Effector CD4-positive, alpha-beta T cell (primary cell): ENCODE measurements around the gene OR2T29. TPM values are rescaled to one million over a fixed set of nuclear protein-coding genes. Genes with fewer than 3 reads are reported as not detected.
"Not testable (repeated sequence)": the region's sequence is repeated elsewhere in the genome, so short reads cannot be mapped to it uniquely, and the experiment has no call there.

Source experiments
- DNase-seq: peaks from one replicate; pipeline ENCODE4 v3.0.0-alpha.2; 2020
- total RNA-seq: gene quantifications from one replicate; lab custom pipeline; 2026; lab: John Stamatoyannopoulos, UW

OR2T29 gene, protein sequence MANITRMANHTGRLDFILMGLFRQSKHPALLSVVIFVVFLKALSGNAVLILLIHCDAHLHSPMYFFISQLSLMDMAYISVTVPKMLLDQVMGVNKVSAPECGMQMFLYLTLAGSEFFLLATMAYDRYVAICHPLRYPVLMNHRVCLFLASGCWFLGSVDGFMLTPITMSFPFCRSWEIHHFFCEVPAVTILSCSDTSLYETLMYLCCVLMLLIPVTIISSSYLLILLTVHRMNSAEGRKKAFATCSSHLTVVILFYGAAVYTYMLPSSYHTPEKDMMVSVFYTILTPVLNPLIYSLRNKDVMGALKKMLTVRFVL
- total RNA-seq = not detected

DNA sequence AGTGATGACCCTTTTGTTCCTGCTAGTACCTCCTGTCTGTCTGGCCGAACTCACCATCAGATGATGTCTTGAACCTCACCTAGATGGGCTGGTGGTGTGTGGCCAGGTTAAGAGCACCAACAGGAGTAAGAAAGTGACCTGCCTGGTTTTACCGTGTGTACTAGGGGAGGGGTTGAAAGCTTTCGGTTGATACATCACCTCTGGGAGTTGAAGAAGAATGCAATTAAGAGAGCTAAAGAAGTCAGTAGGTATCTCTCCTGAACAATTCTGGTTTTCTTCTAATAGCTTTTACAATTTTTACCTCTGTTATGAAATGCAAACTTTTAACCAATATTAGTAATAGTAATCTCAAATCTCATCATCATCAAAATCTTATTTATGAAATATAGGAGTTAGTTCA, at the start of gene OR2T29:
Gene OR2T29 (minus strand): TSS at position 101 of the 400 bp plus-strand sequence. CDS start 3,281 bp downstream, outside the sequence.
- not testable (repeated sequence) for DNase-seq

DNA sequence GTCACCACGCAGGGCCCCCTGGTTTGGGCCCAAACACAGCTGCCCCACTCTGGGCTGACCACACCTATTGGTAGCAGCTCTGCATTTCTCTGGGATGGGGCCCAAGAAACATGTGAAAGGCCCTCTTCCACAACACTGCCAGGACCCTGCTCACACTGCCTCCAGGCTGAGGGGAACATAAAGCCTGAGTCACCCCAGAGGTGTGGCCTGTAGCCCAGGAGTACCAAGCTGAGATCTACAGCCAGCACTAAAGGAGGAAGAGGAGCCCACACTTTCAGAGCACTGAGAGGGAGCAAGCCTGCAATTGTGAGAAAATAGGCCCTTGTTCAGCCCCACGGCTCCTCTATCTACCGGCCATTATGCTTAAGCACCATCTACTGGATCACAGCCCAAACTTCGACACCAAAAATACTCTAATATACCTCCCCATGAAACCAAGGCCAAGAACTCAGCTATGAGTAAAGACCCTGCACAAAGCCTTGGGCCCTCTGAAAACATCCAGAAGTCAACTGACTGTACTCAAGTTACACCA, 49.4 kb upstream of the OR2T29 start:
- no peak for DNase-seq

DNA sequence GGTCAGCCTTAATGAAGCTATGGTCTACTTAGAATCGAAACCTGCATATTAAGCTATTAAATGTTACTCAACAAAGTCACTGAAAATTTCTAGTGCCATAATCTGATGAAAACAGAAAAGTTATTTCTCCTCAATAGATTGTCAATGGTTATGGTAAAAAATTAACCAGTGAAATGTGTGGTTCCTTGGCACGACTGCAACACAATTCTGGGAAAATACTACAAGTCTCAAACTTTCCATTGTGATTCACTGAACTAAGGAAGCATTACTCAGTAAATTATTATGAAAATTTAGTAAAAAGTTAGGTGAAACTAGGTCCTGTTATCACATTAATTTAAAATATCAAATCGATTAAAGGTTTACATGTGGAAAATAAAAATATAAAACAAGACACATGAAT, 47.7 kb upstream of the OR2T29 start:
- DNase-seq = no peak

DNA sequence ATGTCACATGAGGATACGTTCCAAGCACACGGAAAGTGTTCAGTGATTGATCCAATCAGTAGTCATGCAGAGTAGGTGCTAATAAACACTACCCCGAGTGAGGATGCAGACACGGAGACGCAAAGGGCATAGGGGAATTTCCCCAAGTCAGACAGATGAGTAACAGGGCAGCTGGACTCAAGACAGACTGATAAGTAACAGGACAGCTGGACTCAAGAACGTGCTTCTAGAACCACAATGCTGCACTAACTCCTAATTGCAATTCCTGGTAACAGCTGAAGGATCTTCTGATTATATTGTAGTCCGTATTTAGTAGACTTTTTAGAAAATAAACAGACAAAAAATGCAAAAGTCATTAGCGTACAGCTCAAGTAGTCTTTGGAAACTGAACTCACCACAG, 36.8 kb upstream of the OR2T29 start:
- DNase-seq = no peak

DNA sequence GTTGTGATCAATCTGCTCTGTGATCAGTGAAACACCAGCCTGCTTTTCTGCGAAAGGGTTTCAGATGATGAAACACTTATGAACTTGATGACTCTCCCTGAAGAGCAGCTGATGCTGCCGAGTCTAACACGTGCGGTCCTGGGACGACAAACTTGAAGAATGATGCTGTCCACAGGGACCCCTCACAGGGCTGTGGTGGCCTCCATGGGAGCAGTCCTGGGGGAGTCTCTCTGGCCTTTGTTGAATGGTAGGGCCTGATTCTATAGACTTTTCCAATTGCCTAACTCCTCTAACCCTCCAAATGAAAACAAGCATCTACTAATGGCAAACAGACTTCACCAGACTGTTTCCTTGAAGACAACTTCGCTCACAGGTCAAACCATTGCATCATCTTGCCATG, 35.0 kb upstream of the OR2T29 start, which contains the start of gene OR2T10:
Gene OR2T10 (minus strand): TSS at position 112 of the 400 bp plus-strand sequence. CDS start 3,932 bp downstream, outside the sequence.
- no peak for DNase-seq

DNA sequence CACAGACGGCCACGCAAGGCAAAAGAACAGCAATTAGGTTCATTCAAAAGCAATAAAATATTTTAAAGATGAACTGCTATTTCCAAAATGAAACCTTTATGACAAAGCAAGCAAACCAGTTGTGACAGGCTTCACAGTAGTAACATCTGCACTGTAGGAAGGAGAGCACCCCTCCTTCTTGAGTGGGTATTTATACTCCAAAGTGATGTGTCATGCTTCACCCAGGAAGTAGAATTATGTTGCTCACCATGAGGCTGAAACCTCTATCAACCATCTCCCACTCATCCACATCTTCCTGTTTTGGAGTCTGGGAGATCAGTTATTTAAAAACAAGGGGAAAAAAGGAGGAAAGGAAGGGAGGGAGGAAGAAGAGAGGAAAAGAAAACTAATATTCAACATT, 34.0 kb upstream of the OR2T29 start:
- no peak for DNase-seq

DNA sequence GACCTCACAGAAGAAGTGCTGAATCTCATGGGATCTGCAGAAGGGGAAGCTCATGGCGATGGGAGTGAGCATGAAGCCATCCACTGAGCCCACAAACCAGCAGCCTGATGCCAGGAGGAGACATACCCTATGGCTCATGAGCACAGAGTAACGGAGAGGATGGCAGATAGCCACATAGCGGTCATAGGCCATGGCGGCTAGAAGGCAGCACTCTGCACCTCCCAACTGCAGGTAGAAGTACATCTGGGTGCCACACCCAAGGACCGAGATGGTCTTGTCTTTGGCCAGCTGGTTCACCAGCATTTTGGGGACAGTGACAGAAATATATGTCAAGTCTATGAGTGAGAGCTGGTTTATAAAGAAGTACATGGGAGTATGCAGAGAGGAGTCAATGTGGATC, 30.7 kb upstream of the OR2T29 start:
- DNase-seq = no peak

DNA sequence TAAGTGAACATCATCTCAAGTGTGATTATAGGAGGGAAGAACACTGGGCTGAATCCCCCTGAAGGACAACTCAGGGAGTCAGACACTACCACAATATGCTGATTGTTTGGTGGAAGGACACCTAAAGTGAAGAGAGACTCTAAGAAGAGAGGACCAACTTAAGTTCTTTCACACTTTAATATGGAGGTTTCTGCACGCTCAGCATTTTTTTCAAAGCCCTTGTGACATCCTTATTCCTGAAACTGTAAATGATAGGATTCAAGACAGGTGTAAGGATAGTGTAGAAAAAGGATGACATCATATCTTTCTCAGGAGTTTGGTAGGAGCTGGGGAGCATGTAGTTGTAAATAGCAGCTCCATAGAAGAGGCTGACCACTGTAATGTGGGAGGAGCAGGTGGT, 30.1 kb upstream of the OR2T29 start:
- DNase-seq = no peak

DNA sequence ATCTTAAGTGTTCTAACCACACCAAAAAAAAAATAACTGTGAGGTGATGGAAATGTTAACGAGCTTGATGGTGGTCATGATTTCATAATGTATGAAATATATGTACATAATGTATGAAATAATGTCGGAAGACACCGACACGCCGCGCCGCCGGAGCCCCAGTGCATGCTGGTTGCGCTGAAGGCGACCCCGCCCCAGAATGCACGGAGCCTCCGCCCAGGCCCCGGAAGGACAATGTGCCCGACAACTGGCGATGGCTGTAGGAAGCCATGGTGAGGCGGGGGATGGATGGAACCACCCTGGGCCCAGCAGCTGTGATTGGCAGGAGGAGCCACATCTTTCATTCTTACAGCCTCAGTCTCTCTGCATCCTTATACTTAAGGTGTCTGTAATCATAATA, 27.5 kb upstream of the OR2T29 start:
- no peak for DNase-seq

DNA sequence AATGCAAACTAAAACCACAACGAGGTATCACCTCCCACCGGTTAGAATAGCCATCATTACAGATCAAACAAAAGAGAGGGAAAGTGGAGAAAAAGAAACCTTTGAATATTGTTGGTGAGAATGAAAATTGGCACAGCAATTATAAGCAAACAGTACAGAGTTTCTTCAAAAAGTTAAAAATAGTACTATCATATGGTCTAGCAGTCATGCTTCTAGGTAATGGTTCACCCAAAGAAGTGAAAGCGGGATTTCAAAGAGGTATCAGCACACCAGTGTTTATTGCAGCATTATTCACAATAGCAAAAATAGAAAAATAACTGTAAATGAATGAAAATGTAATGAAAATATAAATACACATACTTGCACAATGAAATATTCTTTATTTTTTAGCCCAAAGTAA, 26.8 kb upstream of the OR2T29 start:
- no peak for DNase-seq

DNA sequence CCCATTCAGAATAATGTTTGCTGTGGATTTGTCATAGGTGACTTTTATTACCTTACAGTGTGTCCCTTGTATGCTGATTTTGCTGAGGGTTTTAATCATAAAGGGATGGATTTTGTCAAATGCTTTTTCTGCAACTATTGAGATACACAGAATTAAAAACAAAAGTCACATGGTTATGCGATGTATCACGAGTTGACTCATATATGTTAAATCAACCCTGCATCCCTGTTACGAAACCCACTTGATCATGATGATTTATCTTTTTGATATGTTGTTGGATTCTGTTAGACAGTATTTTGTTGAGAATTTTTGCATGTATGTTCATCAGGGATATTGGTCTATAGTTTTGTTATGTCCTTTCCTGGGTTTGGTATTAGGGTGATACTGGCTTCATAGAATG, 22.7 kb upstream of the OR2T29 start:
- no peak for DNase-seq

DNA sequence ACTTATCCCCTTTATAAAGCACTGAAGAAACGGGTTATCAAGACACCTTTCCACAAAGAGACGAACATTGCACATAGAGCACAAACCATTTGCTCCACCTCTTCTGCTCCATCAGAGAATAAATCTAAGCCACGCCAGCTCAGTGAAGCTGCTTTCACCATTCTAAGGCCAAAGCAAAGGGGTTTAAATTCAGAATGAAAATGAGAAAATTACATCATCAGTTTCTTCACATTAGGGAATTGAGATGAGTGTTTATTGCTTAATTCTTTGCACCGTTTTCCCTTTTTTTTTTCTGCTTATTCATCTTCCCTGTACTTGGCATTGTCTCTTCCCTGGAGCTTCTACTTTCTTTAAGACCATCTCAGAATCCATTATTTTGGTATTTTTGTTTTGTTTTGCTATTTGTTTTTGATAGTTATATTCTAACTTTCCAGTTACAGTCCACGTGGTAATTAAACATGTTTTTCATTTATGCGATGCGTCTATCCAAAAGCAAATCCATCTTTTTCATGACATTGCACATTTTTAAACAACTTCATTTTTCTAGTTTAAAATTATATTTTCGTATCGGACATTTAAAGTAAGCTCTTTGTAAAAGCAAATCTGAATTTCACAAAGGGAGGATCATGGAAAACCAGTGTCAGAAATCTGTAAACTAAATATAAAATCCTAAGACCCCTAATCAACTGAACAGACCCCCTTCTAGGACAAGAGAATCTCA, 13.8 kb upstream of the OR2T29 start:
- no peak for DNase-seq

DNA sequence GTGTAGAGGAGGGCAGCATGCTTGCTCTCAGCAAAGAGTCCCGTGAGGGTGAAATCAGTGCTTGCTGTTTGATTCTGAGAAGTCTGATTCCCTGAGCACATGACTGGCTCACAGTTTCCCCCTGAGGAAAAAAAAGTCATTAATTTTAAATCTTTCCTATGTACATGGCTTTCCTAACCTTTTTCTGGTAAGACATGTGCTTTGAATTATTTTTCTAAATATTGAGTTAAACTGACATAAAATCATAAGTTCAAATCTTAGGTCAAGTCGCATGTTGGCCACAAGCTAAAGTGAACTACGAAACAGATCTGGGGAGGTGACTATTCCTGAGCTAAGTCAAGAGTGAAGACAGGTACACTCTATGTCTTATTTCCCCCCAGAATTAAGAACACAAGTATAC, 12.1 kb upstream of the OR2T29 start, which contains the start of gene OR2T34:
Gene OR2T34 (minus strand): TSS at position 101 of the 400 bp plus-strand sequence. CDS start 0 bp downstream, at position 101.
- DNase-seq = not testable (repeated sequence)

DNA sequence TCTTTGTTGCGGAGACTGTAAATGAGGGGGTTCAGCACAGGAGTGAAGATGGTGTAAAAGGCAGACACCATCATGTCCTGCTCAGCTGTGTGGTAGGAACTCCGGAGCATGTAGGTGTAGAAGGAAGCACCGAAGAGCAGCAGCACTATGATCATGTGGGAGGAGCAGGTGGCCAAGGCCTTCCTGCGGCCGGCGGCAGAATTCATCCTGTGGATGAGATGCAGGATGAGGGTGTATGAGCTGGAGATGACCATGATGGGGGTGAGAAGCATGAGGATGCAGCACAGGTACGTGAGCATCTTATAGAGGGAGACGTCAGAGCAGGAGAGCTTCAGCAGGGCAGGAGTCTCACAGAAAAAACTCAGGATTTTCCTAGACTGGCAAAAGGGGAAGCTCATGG, 11.3 kb upstream of the OR2T29 start:
- not testable (repeated sequence) for DNase-seq

DNA sequence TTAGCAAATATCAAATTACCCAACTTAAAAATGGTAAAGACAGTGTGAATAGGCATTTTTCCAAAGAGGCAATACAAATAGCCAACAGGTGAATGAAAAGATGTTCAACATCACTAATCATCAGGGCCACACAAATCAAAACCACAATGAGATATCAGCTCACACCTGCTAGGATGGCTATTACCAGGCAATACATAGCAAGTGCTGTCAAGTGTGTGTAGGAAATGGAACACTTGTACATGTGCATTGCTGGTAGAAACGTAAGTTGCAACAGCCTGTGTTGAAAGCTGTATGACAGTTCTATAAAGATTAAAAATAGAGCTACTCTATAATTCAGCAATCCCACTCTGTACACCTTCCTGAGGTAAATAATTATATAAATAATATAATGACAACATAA, 9.5 kb upstream of the OR2T29 start:
- not testable (repeated sequence) for DNase-seq

DNA sequence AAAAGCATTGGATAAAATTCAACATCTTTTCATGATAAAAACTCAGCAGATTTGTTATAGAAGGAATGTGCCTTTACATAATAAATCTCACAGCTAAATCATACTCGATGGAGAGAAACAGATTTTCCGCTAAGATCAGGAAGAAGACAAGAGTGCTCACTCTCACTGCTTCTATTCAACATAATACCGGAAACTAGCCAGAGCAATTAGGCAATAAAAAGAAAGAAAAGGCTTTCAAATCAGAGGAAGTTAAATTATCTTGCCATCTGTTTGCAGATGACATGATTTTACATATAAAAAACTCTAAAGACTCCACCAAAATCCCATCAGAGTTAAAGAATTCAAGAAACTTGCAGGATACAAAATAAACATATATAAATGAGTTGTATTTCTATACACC, 8.2 kb upstream of the OR2T29 start:
- DNase-seq = not testable (repeated sequence)

DNA sequence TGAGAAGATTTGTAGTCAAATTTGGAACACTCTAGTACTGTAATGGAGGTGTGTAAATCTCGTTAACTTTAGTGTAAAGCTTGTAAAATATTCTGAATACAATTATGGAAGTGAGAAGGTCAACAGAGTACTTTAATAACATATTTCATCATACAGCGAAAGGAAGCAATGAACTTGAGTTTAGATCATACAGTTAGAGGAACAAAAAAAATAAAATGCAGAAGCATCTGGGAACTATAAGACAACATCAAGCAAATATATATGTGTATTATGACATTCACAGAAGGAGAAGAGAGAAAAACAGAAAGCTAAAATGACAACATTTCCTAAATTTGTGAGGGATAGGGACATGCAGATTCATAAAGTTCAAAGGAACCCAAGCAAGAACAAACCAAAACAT, 6.5 kb upstream of the OR2T29 start:
- not testable (repeated sequence) for DNase-seq

DNA sequence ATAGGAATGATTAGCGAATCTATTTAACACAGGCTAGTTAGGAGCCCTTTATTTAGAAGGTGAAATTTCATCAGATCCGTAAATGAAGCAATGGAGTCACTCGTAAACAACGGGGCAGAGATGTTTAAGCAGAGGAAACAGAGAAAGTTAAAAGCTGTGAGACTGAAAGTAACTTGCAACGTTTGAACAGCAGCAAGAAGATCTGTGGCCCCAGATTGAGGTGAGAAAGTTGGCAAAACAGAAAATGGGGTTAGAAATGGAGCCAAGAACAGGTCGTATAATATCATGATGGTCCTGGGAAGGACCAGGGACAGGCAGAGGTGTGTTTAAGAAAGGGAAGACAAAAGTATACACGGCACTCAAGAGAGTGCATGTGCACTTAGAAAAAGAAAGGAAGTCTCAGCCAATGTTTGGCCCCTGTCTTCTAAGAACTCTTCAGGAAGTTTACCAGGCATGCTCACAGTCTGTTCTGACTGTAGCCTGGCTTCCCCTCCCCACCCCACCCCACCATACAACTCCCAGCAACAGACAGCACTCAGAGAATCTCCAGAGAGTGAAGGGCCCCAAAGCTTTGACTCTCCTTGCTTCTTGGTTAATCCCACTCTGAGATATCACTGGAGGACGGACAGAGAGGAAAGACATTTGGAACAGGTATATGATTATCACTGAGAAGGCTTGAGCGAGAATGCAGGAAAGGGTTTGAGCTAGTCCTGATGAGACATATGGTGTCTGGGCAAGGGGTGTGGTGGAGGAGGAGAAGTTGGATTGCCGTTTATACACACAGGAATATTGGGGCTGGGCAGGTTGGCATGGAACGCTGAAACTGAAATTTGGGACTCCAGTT, 3.2 kb upstream of the OR2T29 start:
- not testable (repeated sequence) for DNase-seq

DNA sequence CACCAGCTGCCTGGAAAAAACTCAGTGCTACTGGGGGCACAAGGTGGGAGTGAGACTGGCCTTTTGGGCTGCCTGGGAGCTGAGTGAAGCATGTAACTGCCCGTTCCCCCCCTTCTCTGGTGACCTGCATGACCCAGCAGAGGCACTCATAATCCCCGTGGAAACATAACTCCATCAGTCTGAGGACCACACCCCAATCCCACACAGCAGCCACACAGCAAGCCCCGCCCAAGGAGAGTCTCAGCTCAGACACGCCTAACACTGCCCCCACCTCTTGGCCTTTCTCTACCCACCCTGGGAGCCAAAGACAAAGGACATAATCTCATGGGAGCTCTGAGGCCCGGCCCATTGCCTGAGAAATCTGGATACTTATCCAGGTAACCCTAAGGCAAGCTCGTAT, 11.5 kb downstream of the OR2T29 start:
- not testable (repeated sequence) for DNase-seq

DNA sequence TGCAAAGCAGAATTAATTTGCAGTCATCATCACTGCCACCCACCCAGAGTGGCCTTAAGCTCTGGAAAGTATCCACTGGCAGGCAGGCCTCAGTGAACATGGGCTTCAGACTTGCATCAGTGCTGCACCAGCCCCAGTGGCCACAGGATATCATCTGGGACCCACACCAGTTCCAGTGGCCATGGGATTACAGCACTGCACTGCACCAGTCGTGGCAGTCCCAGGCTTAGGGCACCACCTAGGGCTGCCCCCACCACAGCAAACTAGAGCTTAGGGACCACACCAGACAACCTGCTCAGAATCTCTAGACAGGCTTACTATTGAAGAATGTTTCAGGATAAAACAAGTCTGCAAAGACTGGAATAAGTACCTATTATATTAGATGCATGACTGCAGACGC, 15.2 kb downstream of the OR2T29 start:
- not testable (repeated sequence) for DNase-seq

DNA sequence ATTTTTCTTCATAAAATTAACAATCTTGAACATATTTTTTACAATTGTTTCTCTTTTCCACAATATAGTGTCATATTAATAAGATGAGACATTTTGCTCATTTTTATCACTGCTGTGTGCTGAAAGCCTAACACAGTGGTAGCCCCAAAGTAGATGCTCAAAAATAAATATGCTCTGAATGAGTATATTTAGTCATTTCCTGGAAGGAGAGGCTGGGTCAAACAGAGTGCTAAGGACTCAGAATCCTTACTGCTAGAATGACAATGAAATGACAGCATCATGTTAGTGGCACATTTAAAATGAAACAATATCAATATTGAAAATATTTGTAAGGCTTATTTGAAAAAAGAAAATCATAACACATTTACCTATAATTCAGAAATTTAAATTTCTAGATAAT, 25.1 kb downstream of the OR2T29 start:
- not testable (repeated sequence) for DNase-seq

DNA sequence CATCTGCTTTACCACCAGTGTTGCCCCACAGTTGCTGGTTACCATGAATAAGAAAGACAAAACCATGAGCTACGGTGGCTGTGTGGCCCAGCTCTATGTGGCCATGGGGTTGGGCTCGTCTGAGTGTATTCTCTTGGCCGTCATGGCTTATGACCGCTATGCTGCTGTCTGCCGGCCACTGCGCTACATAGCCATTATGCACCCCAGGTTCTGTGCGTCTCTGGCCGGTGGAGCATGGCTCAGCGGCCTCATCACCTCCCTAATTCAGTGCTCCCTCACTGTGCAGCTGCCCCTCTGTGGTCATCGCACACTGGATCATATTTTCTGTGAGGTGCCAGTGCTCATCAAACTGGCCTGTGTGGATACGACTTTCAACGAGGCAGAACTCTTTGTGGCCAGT, 40.7 kb downstream of the OR2T29 start:
- no peak for DNase-seq

DNA sequence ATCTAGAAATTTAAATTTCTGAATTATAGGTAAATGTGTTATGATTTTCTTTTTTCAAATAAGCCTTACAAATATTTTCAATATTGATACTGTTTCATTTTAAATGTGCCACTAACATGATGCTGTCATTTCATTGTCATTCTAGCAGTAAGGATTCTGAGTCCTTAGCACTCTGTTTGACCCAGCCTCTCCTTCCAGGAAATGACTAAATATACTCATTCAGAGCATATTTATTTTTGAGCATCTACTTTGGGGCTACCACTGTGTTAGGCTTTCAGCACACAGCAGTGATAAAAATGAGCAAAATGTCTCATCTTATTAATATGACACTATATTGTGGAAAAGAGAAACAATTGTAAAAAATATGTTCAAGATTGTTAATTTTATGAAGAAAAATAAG, 52.4 kb downstream of the OR2T29 start:
- DNase-seq = not testable (repeated sequence)
